NCI-H526 treated with DMSO at 0.1 percent for 48 hours (cell line): ENCODE measurements around the gene COPZ1.

ENCODE experiments used
- DNase-seq: peaks from one replicate; lab custom pipeline; 2025; lab: John Stamatoyannopoulos, UW

Gene COPZ1

GRCh38 chr12:54377007-54377406 lies 52.1 kb downstream of the COPZ1 start:
- no peak for DNase-seq

GRCh38 chr12:54377797-54378515 lies 53.0 kb downstream of the COPZ1 start:
- no peak for DNase-seq

GRCh38 chr12:54378796-54379397 lies 54.0 kb downstream of the COPZ1 start:
- DNase-seq = peak; percentile 8

- DNase-seq = peak; percentile 72
Measured at GRCh38 chr12:54379398-54380201, 54.7 kb downstream of the COPZ1 start.

- DNase-seq = no peak
Measured at GRCh38 chr12:54381136-54381535, 56.2 kb downstream of the COPZ1 start.

GRCh38 chr12:54383041-54383609 lies 58.2 kb downstream of the COPZ1 start:
- no peak for DNase-seq

GRCh38 chr12:54384591-54385041 lies 59.7 kb downstream of the COPZ1 start, which contains the start of gene ZNF385A:
TSS of gene ZNF385A (minus strand) at chr12:54384733. CDS start at chr12:54384514, 219 bp downstream.
- DNase-seq = no peak

GRCh38 chr12:54385251-54385914 lies 60.5 kb downstream of the COPZ1 start:
- DNase-seq = no peak

GRCh38 chr12:54386403-54387113 lies 61.6 kb downstream of the COPZ1 start:
- DNase-seq = no peak

- DNase-seq = no peak
Measured at GRCh38 chr12:54387114-54387467, 62.2 kb downstream of the COPZ1 start.

GRCh38 chr12:54388237-54389133 lies 63.6 kb downstream of the COPZ1 start:
- DNase-seq = no peak

- no peak for DNase-seq
Measured at GRCh38 chr12:54389134-54389508, 64.2 kb downstream of the COPZ1 start.

- DNase-seq = no peak
Measured at GRCh38 chr12:54389607-54390175, 64.8 kb downstream of the COPZ1 start.

- DNase-seq = peak; percentile 20
Measured at GRCh38 chr12:54390176-54390667, 65.3 kb downstream of the COPZ1 start.

- peak; percentile 31 for DNase-seq
Measured at GRCh38 chr12:54390668-54391551, 66.0 kb downstream of the COPZ1 start.

- no peak for DNase-seq
Measured at GRCh38 chr12:54392485-54393206, 67.7 kb downstream of the COPZ1 start.

- no peak for DNase-seq
Measured at GRCh38 chr12:54393207-54393609, 68.3 kb downstream of the COPZ1 start.

GRCh38 chr12:54393743-54394142 lies 68.8 kb downstream of the COPZ1 start:
- no peak for DNase-seq
